SW 1271 (cell line): ENCODE measurements around the gene LEF1.
"Not testable (repeated sequence)": the region's sequence is repeated elsewhere in the genome, so short reads cannot be mapped to it uniquely, and the experiment has no call there.

Experiments
- DNase-seq, 2 experiments: peaks; one replicate each; lab custom pipeline; 2025; lab: John Stamatoyannopoulos, UW

Gene LEF1

DNA sequence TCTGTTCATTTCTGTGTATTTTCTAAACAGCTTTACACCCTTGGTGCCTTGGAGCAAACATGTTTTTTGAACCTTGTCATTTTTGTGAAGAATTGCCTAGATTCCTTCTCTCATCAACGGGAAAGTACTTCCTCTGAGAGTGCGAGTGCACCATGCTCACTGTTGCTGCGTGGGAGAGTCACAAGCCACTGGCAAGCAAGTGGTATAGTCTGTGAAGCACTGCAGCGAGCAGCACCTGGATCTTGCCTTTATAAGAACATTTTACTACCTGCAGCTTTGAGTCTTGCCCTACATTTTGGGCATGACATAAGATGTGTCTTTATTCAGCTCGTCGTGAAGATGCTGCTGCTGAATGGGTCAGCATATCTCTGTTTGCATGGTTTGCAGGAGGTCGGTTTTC is 134.2 kb downstream of the LEF1 start:
- no peak for DNase-seq

DNA sequence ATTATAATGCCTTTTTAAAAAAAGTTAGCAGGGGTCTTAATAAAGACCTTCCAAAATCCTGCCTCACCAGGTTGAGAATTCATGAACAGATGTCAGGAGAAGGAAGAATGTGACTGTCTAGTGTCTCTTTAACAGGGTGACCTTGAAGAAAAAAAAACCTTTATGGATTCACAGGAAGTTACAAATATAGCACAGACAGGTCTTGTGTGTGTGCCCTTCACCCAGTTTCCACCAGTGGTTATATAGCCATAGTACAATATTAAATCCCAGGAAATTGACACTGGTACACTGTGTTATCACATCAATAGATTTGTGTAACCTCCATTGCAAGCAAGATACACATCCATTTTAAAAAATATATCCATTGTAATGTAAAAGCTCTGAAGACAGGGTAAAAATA is 135.4 kb downstream of the LEF1 start:
- no peak for DNase-seq

DNA sequence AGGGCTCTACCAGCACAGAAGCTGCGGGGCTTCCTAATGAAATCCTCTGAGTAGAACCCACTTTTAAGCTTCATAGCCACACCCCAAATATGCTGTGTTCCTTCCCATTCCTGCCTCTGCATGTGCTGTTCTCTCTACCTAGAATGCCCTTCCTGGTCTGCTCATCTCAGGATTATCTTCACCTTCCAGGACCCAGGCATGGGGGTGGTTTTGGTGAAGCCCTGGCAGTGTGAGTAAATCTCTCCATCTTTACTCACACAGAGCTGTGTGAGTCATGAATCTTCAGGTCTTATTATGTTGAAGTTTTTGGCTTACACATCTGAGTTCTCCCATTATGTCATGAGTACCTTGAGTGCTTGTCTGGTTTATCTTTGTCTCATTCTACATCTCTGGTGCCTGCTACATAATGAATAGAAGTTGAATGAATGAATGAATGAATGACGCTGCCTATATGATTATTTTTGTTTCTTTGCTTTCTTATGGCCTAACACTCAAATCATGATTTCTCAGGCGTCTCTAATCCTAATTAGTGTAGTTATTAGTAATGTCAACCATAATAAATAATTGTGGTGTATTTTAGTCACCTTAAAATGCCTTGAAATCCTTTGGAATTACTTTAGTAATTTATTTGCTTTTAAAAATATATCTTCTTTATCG is 137.2 kb downstream of the LEF1 start:
- no peak for DNase-seq

DNA sequence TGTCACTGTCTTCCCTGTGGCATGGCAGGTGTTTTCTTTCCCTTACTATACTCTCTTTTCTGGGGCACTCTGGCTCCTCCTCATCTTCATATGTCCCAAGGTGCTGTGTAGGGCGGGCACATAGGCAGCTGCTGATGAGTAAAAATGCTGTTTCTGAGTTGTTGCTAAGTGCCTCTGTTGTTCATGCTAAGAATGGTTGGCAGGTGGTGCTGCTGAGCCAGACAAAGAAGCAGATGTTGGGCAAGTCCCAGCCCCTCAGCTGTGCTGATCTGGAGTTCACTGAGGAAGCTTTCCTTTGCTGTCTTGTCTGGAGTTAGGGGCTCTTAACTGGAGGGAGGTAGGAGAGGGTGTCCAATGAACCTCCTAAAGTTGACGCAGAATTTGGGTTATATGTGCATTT is 138.4 kb downstream of the LEF1 start:
- DNase-seq: peak in 1 of 2 experiments; percentile 40

DNA sequence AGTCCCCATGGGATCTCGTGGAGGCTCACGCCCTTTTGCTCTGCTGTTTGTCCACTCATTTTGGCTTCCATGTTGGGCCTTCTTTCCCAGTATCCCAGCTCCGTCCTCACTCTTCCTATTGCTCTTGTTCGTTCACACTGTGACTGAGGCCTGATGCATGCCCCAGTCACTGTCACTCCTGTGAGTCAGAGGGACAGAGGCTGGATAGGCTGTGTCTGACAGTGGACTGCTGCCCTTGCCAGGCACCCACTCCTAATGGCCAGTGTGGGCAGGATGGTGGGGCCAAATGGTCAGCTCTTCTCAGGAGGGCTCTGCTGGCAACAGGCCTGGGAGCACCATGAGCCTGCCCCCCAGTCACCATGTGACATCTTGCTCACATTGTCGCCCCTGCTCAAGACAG is 139.0 kb downstream of the LEF1 start:
- DNase-seq: no peak

DNA sequence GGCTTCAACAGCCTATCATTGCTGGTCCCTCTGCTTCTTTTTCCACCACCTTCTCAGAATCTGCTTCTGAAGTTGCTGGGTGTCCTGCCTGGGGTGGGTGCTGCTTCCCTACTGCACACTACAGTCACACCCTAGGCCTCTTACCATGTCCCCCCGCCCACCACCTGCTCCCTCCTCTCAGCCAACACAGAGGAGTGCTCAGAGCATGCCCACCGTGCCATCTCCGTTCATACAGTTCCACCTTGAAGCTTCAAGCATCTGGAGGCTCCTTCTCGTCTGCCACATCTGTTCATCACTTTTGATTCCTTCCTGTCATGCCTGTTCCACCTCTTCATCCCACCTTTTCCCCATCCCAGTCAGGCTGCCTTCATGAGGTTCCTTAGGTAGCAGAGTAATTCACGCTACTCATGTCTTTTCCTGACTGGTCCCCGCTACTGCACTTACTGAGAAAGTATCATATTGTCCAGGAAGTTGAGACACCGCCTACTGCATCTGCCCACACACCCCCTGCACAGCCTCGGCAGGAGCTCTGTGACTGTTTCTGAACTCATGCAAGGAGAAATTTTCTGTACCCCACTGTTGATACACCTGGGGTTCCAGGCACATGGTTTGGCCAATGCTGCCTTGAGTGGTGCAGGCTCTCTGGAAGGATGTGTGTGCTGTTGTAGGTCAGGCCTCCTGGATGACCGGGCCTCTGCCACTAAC is 139.6 kb downstream of the LEF1 start:
- DNase-seq: no peak

DNA sequence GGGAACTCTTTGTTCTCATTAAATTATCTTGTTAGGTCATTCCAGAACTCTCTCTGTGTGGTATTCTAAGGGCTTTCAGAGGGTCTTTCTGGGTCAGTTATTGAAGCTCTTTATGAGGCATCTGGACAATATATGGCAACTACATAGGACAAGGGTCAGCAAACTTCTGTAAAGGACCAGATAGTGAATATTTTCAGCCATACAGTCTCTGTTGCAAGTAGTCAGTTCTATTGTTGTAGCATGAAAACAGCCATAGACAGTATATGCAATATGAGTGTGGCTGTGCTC is 143.9 kb downstream of the LEF1 start:
- no peak for DNase-seq

DNA sequence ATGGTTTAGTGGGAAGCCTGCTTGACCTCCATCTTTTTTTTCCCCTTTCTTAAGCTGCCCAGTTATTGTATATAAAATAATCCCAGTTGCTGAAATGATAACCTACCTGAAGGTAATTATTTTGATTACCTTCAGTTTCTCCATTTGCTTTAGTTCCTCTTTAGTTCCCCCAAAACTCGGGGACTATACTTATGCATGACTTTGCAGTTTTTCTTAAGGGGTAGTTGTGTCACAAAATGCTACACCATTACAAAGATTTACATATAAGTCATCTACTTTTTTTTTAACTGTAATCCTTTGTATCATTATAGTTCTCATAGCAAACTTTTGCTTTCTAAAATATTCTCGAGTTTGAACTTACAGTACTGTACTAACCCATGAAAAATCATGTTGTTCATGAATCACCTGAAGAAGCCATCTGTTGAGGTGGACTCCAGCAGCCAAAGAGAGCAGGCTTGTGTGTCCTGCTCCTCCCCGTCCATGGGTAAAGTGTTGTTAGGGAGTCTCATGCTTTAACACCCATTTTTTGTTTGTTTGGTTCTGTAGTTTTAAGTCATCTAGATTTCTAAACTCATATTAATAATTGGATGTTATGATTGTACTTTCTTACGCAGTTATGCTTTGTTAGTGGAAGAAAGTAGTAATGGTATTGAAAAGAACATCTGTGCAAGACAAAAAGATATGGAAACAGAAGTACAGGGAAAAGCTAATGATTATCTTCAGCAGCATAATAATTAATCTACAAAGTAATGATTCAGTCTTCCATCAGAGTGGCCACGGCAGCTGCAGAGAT is 144.5 kb downstream of the LEF1 start:
- no peak for DNase-seq

DNA sequence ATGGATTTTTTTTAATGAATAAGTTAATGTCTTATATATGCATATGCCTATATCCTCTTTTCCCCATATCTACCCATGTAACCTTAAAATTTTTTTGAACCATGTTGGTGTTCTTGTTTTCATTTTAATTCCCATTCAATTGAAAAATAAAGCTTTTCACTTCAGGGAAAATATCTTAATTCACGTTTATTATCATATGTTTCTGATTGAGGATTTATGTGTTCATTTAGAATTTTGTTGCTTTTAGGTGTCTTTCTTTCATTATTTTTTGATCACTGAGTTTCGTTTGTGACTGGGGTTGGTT is 149.9 kb downstream of the LEF1 start:
- no peak for DNase-seq

DNA sequence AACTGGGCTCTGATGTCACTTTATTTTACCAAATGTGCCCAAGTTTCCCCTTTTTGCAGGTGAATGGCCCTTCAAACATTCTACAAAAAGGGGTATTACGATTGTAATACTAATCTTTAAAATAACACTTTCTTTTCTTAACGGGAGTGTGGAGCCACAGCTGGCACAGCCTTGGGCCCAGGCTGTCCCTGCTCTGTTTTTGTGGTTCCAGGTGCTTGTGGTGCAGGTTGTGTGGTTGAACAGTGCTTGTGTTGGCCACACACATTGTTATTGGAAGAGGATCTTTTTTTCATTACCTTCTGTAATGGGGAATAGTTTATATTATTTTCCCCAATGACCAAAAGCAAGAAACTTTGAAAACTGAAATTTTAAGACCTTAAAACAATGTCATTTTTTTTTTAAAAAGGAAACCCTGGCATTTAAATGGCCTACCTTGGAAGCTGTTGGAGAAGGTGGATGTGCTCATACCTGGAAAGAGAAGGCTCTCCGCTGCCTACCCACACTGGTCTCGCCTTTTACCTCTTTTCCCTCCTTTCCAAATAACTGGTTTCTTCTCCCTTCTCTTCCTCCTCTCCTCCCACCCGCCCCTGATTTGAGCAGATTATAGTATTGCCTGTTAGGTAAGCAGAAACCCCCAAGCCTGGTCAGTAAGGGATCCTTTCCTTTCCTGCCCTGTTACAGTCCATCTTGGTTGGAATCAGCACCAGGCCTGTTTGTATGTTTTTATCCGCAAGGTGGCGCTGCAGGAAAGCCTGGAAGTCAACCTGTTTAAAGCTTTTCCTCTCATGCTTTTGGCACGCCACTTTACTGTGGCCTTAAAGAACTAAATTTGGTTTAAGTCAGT is 150.5 kb downstream of the LEF1 start:
- DNase-seq: peak in 1 of 2 experiments; percentile 12

DNA sequence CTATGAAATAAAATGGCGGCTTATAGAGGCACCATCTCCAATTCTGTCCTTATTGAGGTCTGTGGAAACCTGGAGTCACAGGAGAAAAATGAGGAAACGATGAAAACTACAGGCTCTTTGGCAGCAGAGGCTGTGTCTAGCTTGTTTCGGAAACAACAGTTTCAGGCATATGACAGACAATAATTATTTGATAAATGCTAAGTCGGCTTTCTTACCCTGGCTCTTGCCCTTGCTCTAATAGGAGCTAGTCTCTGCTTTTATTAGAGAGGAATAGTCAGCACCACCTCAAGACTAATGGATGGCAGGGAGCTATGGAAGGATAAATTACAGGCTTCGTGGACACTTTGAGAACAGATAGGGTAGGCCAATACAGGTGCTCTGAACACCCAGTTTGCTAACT is 154.8 kb downstream of the LEF1 start:
- DNase-seq: no peak

DNA sequence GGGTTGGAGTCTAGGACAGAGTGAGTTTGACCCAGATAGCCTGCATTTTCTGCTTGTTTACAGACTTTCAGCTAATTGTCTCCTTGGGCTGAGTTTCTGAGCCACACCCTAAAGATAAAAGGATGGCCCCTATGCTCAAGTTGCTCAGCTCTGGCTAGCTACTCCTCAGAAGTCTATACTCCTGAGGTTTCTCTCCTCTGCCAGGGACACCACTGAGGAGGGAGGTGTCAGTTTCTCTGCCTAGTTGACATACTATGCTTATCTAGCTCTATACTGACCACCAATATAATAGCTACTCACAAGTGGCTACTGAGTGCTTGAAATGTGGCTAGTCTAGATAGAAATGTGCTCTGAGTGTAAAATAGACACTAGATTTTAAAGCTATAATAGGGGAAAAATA is 155.4 kb downstream of the LEF1 start:
- no peak for DNase-seq

DNA sequence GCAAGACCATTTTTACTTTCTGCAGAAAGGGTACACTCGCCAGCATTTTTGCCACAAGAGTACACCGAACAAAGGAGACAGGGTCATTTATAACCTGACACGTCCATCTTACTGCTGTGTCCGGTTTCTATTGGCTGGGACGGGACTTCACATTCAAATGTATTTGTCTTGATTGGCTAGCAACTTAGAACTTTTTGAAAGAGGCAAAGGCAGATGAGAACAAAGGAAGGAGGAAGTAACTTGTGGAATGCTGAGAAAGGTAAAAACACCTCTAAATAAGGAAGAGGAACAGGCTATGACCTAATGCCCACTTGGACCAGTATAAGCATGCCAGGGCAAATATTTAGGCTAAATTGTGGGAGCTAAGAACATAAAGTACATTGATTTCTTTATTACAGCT is 156.3 kb downstream of the LEF1 start:
- not testable (repeated sequence) for DNase-seq

DNA sequence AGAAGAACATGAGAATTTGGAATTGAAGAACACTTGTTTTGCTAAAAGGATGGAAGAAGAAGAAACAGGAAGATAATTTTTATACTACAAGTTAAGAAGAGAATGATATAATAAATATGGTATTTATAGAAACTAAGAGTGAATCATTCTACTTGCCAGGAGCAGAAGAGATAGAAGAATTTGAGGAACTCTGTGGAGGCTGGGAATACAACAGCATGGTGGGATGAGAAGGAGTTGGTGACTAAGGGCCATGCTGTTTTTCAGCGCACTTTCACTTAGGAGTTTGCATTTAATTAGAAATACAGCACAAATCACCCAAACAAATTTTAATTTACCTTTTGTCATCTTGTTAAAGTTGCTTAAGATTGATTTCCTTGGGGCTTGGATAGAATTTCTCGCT is 158.6 kb downstream of the LEF1 start:
- no peak for DNase-seq

DNA sequence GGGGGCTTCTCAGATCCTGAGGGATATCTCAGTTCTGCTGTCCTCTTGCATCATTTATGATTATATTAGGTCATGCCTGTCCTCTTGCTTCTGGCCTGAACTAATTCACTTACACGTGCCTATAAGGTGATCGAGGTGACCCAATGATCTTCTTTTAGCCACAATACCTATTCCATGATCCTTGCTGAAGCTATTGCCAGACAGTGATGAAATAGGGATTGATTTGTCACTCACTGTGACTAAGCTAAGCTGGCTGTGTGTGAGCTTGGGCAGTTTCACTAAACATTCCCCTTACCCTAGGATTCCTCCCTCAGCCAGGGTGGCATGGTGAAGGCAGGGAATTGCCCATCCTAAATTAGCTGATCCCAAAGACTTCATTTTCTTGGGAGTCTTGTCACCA is 160.0 kb downstream of the LEF1 start:
- no peak for DNase-seq

DNA sequence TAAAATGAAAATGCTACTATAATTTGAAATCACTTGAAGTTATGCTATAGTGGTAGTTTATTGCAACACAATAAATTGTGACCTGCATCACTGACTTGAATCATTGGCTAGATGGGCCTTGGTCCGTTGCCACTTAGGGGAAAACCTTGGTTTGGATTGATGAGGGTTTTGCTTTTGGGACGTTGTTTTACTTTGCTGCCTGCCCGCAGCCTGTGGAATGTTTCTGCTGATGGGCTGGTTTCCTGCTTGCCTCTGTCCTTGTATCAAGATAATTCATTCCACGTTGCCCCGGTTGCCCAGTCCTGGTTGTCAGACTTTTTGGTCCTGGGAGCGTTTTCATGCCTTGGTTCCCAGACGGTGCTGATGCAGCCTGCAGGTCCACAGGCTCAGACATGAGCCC is 160.7 kb downstream of the LEF1 start:
- no peak for DNase-seq

DNA sequence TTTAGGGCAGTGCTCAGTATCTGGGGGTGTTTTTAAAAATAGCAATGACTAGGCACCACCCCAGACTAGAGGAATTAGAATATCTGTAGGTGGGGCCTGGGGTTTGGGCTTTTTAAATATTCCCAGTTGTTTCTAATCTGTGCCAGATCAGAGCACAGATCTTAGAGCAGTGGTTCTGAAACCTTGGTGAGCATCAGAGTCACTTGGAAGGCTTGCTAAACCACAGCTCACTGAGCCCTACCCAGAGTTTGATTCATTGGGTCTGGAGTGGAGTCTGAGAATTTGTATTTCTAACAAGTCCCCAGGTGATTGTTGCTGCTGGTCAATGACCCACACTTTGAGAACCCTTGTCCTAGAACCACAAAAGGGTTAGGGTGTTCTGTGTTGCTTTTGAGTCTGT is 162.4 kb downstream of the LEF1 start:
- no peak for DNase-seq

DNA sequence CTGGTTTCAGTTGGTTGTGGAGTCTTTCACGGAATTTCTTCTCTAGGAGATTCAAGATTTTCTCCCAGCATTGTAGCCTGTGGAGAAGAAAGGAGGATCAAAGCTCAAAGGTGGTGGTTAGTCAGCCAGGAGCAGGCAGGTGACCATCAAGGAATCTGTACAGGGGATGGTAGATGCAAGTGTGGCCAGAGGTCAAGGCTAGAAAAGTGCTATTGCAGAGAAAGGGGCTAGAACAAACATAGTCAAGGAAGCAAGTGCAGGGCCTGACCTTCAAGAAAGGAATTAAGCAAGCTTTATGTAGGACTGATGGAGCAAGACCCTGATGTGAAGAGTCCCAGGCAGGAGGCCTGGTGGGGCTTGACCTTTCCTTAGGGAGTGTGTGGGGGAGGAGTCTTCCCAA is 162.9 kb downstream of the LEF1 start:
- DNase-seq: no peak

DNA sequence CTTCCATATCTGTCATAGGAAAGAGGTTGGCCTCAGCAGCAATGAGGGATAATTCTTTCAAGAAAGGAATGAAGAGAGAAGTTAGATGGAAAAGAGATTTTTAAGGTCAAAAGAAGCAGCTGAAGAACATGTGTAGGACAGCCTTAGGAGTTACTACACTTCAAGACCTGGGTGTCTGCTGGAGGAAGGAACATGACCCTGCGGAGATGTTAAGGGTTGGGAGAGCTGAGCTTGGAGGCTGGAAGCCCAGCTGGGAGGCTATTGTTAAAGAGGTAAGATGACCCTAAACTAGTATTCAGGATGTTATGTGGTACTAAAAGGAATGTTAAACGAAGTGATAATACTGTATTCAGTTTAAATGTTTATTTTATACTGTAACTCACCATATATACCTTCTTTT is 164.1 kb downstream of the LEF1 start:
- DNase-seq: no peak

DNA sequence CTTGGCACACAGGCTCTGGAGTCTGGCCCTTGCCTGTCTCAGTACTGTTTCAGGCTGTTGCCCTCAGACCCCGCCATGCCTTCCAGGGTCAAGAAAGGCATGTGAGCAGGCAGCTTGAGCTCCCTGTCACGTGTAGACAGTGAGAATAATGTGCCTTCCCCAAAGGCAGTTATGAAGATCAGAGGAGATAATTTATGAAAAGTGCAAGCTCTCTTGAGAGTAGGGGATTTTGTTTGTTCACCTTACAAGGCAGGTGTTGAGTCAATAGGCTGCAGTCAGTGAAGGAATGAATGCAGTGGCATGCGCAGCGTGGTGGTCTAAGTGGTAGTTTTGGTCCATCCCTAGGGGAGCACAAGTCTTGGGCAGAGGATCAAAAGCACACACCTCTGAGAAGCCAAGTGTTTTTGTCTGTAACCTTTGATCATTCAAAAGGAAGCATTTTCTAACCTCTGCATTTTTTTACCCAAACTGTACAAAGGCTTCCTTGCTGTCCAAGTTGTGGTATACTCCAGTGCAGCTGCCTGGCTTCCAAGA is 164.7 kb downstream of the LEF1 start:
- no peak for DNase-seq

DNA sequence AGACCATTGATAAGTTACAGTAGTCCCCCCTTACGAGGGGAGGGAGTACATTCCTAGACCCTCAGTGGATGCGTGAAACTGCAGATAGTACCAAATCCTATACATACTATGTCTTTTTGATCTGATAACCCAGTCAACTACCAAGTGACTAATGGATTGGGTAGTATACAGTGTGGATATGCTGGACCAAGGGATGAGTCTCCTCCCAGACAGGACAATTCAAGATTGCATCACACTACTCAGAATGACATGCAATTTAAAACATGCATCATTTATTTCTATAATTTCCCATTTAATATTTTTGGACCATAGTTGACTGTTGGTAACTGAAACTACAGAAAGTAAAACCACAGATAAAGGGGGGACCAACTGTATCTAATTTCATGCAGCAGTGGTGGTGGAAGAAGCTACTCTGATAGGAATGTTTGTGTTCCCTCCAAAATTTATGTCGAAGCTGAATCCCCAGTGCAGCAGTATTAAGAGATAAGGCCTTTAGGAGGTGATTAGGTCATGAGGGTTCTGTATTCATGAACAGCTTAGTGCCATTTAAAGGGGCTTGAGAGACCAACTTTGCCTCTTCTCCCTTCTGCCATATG is 167.1 kb downstream of the LEF1 start:
- DNase-seq: no peak

DNA sequence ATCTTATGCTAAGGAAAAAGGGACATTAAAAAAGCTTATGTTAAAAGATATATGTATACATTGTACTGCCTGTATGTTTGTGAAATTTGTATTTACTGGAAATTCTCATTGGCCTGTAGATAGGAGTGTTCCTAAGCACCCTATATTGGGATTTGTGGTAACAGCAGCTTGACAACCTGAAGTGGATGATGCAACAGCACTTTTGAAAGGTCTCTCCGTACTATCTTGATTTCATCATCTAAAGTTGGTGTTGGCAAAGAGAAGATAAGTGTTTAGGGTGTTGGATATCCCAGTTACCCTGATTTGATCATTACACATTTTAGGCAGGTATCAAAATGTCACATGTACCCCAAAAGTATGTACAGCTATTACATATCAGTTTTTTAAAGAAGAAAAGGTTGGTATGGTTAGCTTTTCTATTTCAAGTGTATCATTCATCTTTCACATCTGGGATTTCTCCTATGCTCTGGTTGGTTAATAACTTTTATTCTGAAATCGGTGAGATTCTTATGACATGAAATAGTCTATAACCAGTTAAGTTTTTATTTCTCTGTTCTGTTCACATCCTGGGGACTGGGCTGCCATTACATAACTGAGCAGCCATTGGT is 168.7 kb downstream of the LEF1 start:
- DNase-seq: no peak
